H1 (cell line): ENCODE data around the gene RUFY3. TPM values are rescaled to one million over a fixed set of nuclear protein-coding genes. Genes with fewer than 3 reads are reported as not detected.

Experiments used
- CTCF ChIA-PET: fragments of 300-600 bp; sonication (Branson Sonifier 250); formaldehyde crosslinking; loops from one replicate; lab custom pipeline; 2021; ENCODE audit not compliant: partially characterized antibody; lab: Charles Lee
- POLR2A ChIA-PET: fragments of 300-600 bp; sonication (Branson Sonifier 250); formaldehyde crosslinking; loops from one replicate; lab custom pipeline; 2021; ENCODE audit warnings: inconsistent platforms; ENCODE audit not compliant: partially characterized antibody; lab: Charles Lee
- DNase-seq, 2 experiments: peaks; one replicate each; pipeline versions ENCODE4 v3.0.0 to v3.0.0-alpha.2; 2010 to 2022; ENCODE audit warnings: low spot score in 2 of 2, low read depth in 1 of 2, mixed read lengths in 1 of 2
- FAIRE-seq: peaks from 2 replicates; lab custom pipeline; 2011; peaks lifted over from hg19 to GRCh38; lab: Jason Lieb, UNC
- H2AFZ ChIP-seq: 2 replicates; pipeline ENCODE4 v1.8.1; 2012; ENCODE audit warnings: low read length, inconsistent platforms
- H2AK5ac ChIP-seq: 2 replicates; pipeline ENCODE4 v1.6.1; 2013; ENCODE audit warnings: low read depth, low read length
- H2BK120ac ChIP-seq: replicated peaks from 2 replicates; pipeline ENCODE3; 2013; ENCODE audit warnings: low read depth, low read length, inconsistent platforms
- H2BK12ac ChIP-seq: 2 replicates; pipeline ENCODE4 v1.6.1; 2013; ENCODE audit warnings: low read depth, low read length
- H2BK15ac ChIP-seq: 2 replicates; pipeline ENCODE4 v1.6.1; 2013; ENCODE audit warnings: low read length
- H2BK20ac ChIP-seq: 2 replicates; pipeline ENCODE4 v1.6.1; 2013; ENCODE audit warnings: low read length
- H2BK5ac ChIP-seq: 2 replicates; pipeline ENCODE4 v1.6.1; 2013; ENCODE audit warnings: low read depth, low read length
- H3K14ac ChIP-seq: 2 replicates; pipeline ENCODE4 v1.6.1; 2013; ENCODE audit warnings: inconsistent platforms; ENCODE audit not compliant: insufficient read length
- H3K18ac ChIP-seq: 2 replicates; pipeline ENCODE4 v1.6.1; 2013; ENCODE audit warnings: low read length; ENCODE audit errors: extremely low read depth
- H3K23ac ChIP-seq: 2 replicates; pipeline ENCODE4 v1.6.1; 2013; ENCODE audit warnings: inconsistent platforms; ENCODE audit not compliant: insufficient read length
- H3K23me2 ChIP-seq: 2 replicates; pipeline ENCODE4 v1.6.1; 2013; ENCODE audit warnings: low read depth, low read length
- H3K27ac ChIP-seq: 2 replicates; pipeline ENCODE4 v1.6.1; 2011; ENCODE audit warnings: low read depth, low read length, inconsistent platforms
- H3K27me3 ChIP-seq, 4 experiments: replicated peaks in 1 of 4; 1 replicate in 1 of 4; 2 replicates in 3 of 4; pipeline versions ENCODE4 v1.6.1 to v1.8.1; 2011 to 2013; ENCODE audit warnings: low read length in 3 of 4, mild to moderate bottlenecking in 3 of 4, inconsistent platforms in 2 of 4, mixed read lengths in 2 of 4, moderate library complexity in 1 of 4; ENCODE audit not compliant: control insufficient read depth in 3 of 4, insufficient read depth in 3 of 4; ENCODE audit errors: extremely low read depth in 1 of 4
- H3K36me3 ChIP-seq, 4 experiments: 2 replicates each; pipeline versions ENCODE4 v1.6.1 to v1.8.1; 2011 to 2013; ENCODE audit warnings: mild to moderate bottlenecking in 4 of 4, low read length in 3 of 4, moderate library complexity in 2 of 4, control low read depth in 1 of 4, inconsistent platforms in 1 of 4; ENCODE audit not compliant: insufficient read depth in 4 of 4, control insufficient read depth in 2 of 4
- H3K4ac ChIP-seq: replicated peaks from 2 replicates; pipeline ENCODE3; 2013; ENCODE audit warnings: low read length, low read depth, mixed read lengths, inconsistent platforms; ENCODE audit not compliant: insufficient read length
- H3K4me1 ChIP-seq, 4 experiments: replicated peaks in 1 of 4; 1 replicate in 1 of 4; 2 replicates in 3 of 4; pipeline versions ENCODE4 v1.6.1 to v1.8.1; 2011 to 2013; ENCODE audit warnings: low read length in 3 of 4, inconsistent platforms in 2 of 4, mixed read lengths in 1 of 4; ENCODE audit not compliant: insufficient read depth in 4 of 4, control insufficient read depth in 3 of 4
- H3K4me2 ChIP-seq, 2 experiments: 2 replicates each; pipeline versions ENCODE4 v1.6.1 to v1.8.1; 2011 to 2013; ENCODE audit warnings: low read depth in 2 of 2, low read length in 2 of 2, control low read depth in 1 of 2, inconsistent platforms in 1 of 2, mild to moderate bottlenecking in 1 of 2; ENCODE audit not compliant: insufficient read depth in 1 of 2
- H3K4me3 ChIP-seq, 4 experiments: fragments of 200-600, 300-600 bp in 1 of 4; sonication (generic), shearing (Covaris generic), sonication (Bioruptor Twin) in 1 of 4; 2 replicates each; pipeline versions ENCODE4 v1.5.1 to v1.8.1; 2011 to 2016; ENCODE audit warnings: low read length in 4 of 4, low read depth in 3 of 4, control low read depth in 2 of 4, inconsistent platforms in 2 of 4, mild to moderate bottlenecking in 2 of 4, mixed read lengths in 1 of 4, moderate library complexity in 1 of 4; ENCODE audit not compliant: insufficient read depth in 2 of 4; ENCODE audit errors: extremely low read depth in 1 of 4
- H3K56ac ChIP-seq: replicated peaks from 2 replicates; pipeline ENCODE3; 2013; ENCODE audit warnings: low read depth, mild to moderate bottlenecking, mixed read lengths, low read length, inconsistent platforms; ENCODE audit not compliant: insufficient read length
- H3K79me1 ChIP-seq: 2 replicates; pipeline ENCODE4 v1.6.1; 2013; ENCODE audit warnings: low read depth, low read length, control low read depth
- H3K79me2 ChIP-seq, 2 experiments: 2 replicates each; pipeline versions ENCODE4 v1.6.1 to v1.8.1; 2012 to 2013; ENCODE audit warnings: low read length in 2 of 2, mild to moderate bottlenecking in 2 of 2, inconsistent platforms in 1 of 2; ENCODE audit not compliant: insufficient read depth in 2 of 2, control insufficient read depth in 1 of 2
- H3K9ac ChIP-seq, 4 experiments: replicated peaks in 1 of 4; 1 replicate in 1 of 4; 2 replicates in 3 of 4; pipeline versions ENCODE4 v1.6.1 to v1.8.1; 2011 to 2013; ENCODE audit warnings: low read depth in 3 of 4, low read length in 3 of 4, control low read depth in 2 of 4, mild to moderate bottlenecking in 2 of 4, moderate library complexity in 2 of 4, inconsistent platforms in 1 of 4; ENCODE audit errors: extremely low read depth in 1 of 4
- H3K9me3 ChIP-seq, 2 experiments: 2 replicates each; pipeline versions ENCODE4 v1.6.1 to v1.8.1; 2012 to 2013; ENCODE audit warnings: mild to moderate bottlenecking in 2 of 2, moderate library complexity in 2 of 2, control low read depth in 1 of 2, inconsistent platforms in 1 of 2, low read depth in 1 of 2, low read length in 1 of 2, mixed read lengths in 1 of 2; ENCODE audit not compliant: insufficient read depth in 2 of 2
- H4K20me1 ChIP-seq, 2 experiments: replicated peaks in 1 of 2; 2 replicates each; pipeline versions ENCODE3 to v1.8.1; 2011 to 2013; ENCODE audit warnings: inconsistent platforms in 2 of 2, low read length in 2 of 2, mild to moderate bottlenecking in 1 of 2; ENCODE audit not compliant: insufficient read depth in 2 of 2, control insufficient read depth in 1 of 2
- H4K5ac ChIP-seq: 2 replicates; pipeline ENCODE4 v1.6.1; 2013; ENCODE audit warnings: low read length, low read depth, mixed read lengths, inconsistent platforms; ENCODE audit not compliant: insufficient read length
- H4K8ac ChIP-seq: 2 replicates; pipeline ENCODE4 v1.8.0; 2013; ENCODE audit warnings: mild to moderate bottlenecking, moderate library complexity, low read length, inconsistent platforms; ENCODE audit not compliant: insufficient read depth; ENCODE audit errors: extremely low read depth
- H4K91ac ChIP-seq: replicated peaks from 2 replicates; pipeline ENCODE3; 2013; ENCODE audit warnings: low read length, mixed read lengths, inconsistent platforms; ENCODE audit not compliant: insufficient read length
- BACH1 ChIP-seq: IDR thresholded peaks from 2 replicates; pipeline ENCODE4 v1.6.1; 2012; ENCODE audit warnings: low read length, improper control_type of control experiment
- CTBP2 ChIP-seq: IDR thresholded peaks from 2 replicates; pipeline ENCODE4 v1.7.0; 2011; ENCODE audit warnings: borderline replicate concordance, mild to moderate bottlenecking, moderate library complexity, mixed read lengths, low read length; ENCODE audit not compliant: insufficient read depth, insufficient read length
- JUND ChIP-seq: IDR thresholded peaks from 2 replicates; pipeline ENCODE4 v1.6.1; 2011; ENCODE audit warnings: mild to moderate bottlenecking, improper control_type of control experiment, low read length
- KDM1A ChIP-seq: fragments of 200-600, 300-600 bp; sonication (generic); IDR thresholded peaks from 2 replicates; pipeline ENCODE4 v1.7.1; 2016; ENCODE audit warnings: mild to moderate bottlenecking, low read length, borderline replicate concordance
- PHF8 ChIP-seq: fragments of 200-600 bp; sonication (generic); conservative IDR thresholded peaks from 2 replicates; pipeline ENCODE4 v1.7.1; 2012; ENCODE audit warnings: low read depth, mild to moderate bottlenecking, inconsistent platforms, low read length, moderate library complexity
- RAD21 ChIP-seq, 2 experiments: IDR thresholded peaks in 1 of 2; conservative IDR thresholded peaks in 1 of 2; 2 replicates each; pipeline ENCODE4 v1.6.1; 2011; ENCODE audit warnings: low read depth in 2 of 2, low read length in 2 of 2, improper control_type of control experiment in 1 of 2, inconsistent platforms in 1 of 2, mild to moderate bottlenecking in 1 of 2, moderate library complexity in 1 of 2
- SIX5 ChIP-seq: IDR thresholded peaks from 2 replicates; pipeline ENCODE4 v1.6.1; 2011; ENCODE audit warnings: mild to moderate bottlenecking, low read depth, low read length
- SP1 ChIP-seq: IDR thresholded peaks from 2 replicates; pipeline ENCODE4 v1.6.1; 2011; ENCODE audit warnings: low read depth, low read length
- WGBS, 2 experiments: shearing (Covaris generic) in 1 of 2; methylation state at CpG; one replicate each; pipeline versions ENCODE4 v1.1.6 to v1.1.7; 2013 to 2015; ENCODE audit warnings: low lambda C conversion rate in 2 of 2, mixed read lengths in 2 of 2, inconsistent platforms in 1 of 2, low coverage in 1 of 2, missing lambda C conversion rate in 1 of 2; ENCODE audit not compliant: insufficient replicate concordance in 2 of 2, insufficient coverage in 1 of 2, insufficient read length in 1 of 2; ENCODE audit errors: extremely low coverage in 1 of 2, missing lambda C conversion rate in 1 of 2; 5-methylcytosine and 5-hydroxymethylcytosine counted together
- polyA plus RNA-seq, 7 experiments: library from polyadenylated mRNA; depleted of rRNA in 3 of 7; stranded (reverse) in 5 of 7; unstranded in 2 of 7; fragments of >200 nt in 5 of 7; fragments of 200-250 nt in 2 of 7; gene quantifications; 1 replicate in 5 of 7; 2 replicates in 1 of 7; 4 replicates in 1 of 7; pipeline versions ENCODE4 v1.2.1 to v1.2.3, GENCODE V29; 2011 to 2013; ENCODE audit warnings: missing spikeins in 2 of 7, mixed read lengths in 2 of 7
- total RNA-seq: library from RNA; stranded (reverse); fragmentation: NEBNext Ultra II Directional; extraction: Animal tissue kit (Norgen Biotek cat#: 25700); gene quantifications from 2 replicates; pipeline ENCODE4 v1.2.1, GENCODE V29; 2021

Gene RUFY3
- total and polyA plus RNA-seq, 2 of the 8 experiments (the other 6 are each of a cell fraction or from before 2014, with no cell fraction given), result 7.8 to 33.1 TPM

GRCh38 chr4:70746179-70746839 lies 24.5 kb downstream of the RUFY3 start:
- peak overlapping the region; percentile 77 for H3K56ac ChIP-seq
- ChIA-PET CTCF (interaction anchor here (0.8 to 1.8 kb wide), 3 partner anchors 9 to 442 kb away, joined by 3 to 4 read pairs (median 3); no protein-coding TSS in a partner anchor), POLR2A (no interaction called here)

More at GRCh38 chr4:70746179-70746839, 24.5 kb downstream of the RUFY3 start:
- Histone ChIP-seq H4K5ac (no peak overlapping the region), H3K79me2 (no peaks in the 10 kb centered on the region), H3K4ac (no peak overlapping the region), H3K9ac (no peak overlapping the region), H3K18ac (no peak overlapping the region), H3K27me3 (no peaks in the 10 kb centered on the region), H2AFZ (no peak overlapping the region), H3K23ac (no peak overlapping the region), H3K27ac (no peak overlapping the region), H2BK5ac (no peak overlapping the region), H2BK15ac (no peak overlapping the region), H4K20me1 (peaks cover 0 to 3% of the 10 kb centered on the region in 2 experiments), H3K23me2 (no peaks in the 10 kb centered on the region), H3K4me3 (no peak overlapping the region), H4K8ac (no peak overlapping the region), H3K4me2 (no peak overlapping the region), H3K14ac (no peak overlapping the region), H3K79me1 (no peaks in the 10 kb centered on the region), H2BK120ac (no peak overlapping the region), H4K91ac (no peak overlapping the region), H3K9me3 (no peaks in the 10 kb centered on the region), H2BK12ac (no peak overlapping the region), H3K36me3 (no peaks in the 10 kb centered on the region), H2AK5ac (no peak overlapping the region), H3K4me1 (peaks cover 0 to 3% (median 0%) of the 10 kb centered on the region in 4 experiments; a peak in 2 of 7 replicates), H2BK20ac (no peak overlapping the region)
- no peak for DNase-seq
- no peak for TF ChIP-seq CTBP2
- no peak for TF ChIP-seq BACH1
- TF ChIP-seq SP1, result no peak
- no peak for TF ChIP-seq JUND
- no peak for TF ChIP-seq KDM1A
- TF ChIP-seq RAD21 (IDR thresholded peaks at IDR 0.05 in 1 of 2, conservative IDR thresholded peaks at IDR 0.05 in 1 of 2; ENCODE audit: low read depth in 2 of 2, low read length in 2 of 2), result no peak
- TF ChIP-seq SIX5, result no peak
- no peak for TF ChIP-seq PHF8
- 95% methylated on average over 9 of the region's 9 CpGs; no CpG with 5 or more reads in 1 of the 2 experiments for WGBS, 2 experiments
- no peak for FAIRE-seq
